ENCODE data around the gene ZNF598.

DNA sequence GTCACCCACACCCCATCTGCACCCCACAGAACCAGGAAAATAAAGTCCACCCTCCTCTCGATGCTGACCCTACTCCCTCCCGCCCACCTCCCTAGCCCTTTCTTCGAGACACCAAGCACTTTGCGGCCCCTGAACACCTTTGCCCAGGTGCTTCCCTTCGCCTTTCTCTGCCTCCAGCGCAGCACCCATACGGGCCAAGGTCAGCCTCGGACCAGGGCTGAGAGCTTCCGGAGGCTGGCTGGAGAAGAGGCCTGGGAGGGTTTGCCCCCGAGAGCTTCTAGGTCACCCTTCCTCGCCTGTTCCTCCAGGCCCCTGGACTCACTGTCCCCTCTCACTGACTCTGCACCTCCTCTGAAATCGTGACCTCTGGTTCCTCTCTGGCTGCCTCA, 14.4 kb upstream of the ZNF598 start:
- TF ChIP-seq, protein P1, sequence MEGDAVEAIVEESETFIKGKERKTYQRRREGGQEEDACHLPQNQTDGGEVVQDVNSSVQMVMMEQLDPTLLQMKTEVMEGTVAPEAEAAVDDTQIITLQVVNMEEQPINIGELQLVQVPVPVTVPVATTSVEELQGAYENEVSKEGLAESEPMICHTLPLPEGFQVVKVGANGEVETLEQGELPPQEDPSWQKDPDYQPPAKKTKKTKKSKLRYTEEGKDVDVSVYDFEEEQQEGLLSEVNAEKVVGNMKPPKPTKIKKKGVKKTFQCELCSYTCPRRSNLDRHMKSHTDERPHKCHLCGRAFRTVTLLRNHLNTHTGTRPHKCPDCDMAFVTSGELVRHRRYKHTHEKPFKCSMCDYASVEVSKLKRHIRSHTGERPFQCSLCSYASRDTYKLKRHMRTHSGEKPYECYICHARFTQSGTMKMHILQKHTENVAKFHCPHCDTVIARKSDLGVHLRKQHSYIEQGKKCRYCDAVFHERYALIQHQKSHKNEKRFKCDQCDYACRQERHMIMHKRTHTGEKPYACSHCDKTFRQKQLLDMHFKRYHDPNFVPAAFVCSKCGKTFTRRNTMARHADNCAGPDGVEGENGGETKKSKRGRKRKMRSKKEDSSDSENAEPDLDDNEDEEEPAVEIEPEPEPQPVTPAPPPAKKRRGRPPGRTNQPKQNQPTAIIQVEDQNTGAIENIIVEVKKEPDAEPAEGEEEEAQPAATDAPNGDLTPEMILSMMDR (IDR thresholded peaks at IDR 0.05; ENCODE audit: insufficient read depth, low read length, poor library complexity, severe bottlenecking) = no peak
- TF ChIP-seq EZH2phosphoT487 (conservative IDR thresholded peaks at IDR 0.05; ENCODE audit: low read length) = no peak

All from SU-DHL-6 (cell line).